Fibroblast of lung (primary cell): ENCODE data around the gene WDPCP.

Source experiments
- CTCF ChIP-seq, 2 donors: IDR thresholded peaks in 1 of 2; conservative IDR thresholded peaks in 1 of 2; 1 replicate in 1 of 2; 2 replicates in 1 of 2; pipeline ENCODE4 v1.5.1; 2011 to 2012; ENCODE audit warnings: low read length in 2 of 2, control low read depth in 1 of 2, inconsistent platforms in 1 of 2, low read depth in 1 of 2, mild to moderate bottlenecking in 1 of 2
- EZH2 ChIP-seq: IDR thresholded peaks from 2 replicates; pipeline ENCODE4 v1.5.1; 2012; ENCODE audit warnings: low read length, control low read depth, mild to moderate bottlenecking; ENCODE audit errors: missing control alignments

DNA sequence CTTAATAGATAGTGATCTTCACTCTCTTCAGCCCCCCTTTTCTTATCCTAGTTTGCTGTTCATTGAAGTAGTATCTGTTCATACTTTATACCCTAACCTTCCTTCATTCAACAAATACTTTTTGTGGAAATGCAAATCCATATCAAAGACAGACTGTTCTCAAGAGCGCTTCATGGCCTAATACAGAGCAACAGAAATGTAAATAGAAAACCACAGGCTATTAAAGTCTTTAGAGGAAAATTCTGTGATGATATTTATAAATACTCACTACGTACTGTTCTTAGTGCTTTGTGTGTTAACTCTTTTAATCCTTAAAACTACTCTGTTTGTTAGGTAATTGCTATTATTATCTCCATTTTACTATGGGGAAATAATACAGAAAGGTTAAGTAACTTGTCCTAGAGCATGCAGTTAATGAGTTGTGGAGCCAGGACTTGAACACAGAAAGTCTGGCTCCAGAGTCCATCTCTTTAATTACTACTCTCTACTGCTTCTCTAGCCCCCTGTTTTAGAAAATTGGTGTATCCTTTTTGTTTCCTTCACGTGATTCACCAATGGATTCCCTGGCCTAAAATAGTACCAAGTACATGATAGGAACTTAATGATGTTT, 3.4 kb upstream of the WDPCP start:
- TF ChIP-seq CTCF (conservative IDR thresholded peaks at IDR 0.05 in 1 of 2, IDR thresholded peaks at IDR 0.05 in 1 of 2; ENCODE audit: low read depth in 1 of 2, low read length in 2 of 2) (no peak), EZH2 (no peak)
